NCI-H69 (cell line): ENCODE results near the gene INO80.
"Not testable (repeated sequence)": the region's sequence is repeated elsewhere in the genome, so short reads cannot be mapped to it uniquely, and the experiment has no call there.

Source experiments
- DNase-seq: peaks from one replicate; lab custom pipeline; 2025; lab: John Stamatoyannopoulos, UW

Gene INO80

DNA sequence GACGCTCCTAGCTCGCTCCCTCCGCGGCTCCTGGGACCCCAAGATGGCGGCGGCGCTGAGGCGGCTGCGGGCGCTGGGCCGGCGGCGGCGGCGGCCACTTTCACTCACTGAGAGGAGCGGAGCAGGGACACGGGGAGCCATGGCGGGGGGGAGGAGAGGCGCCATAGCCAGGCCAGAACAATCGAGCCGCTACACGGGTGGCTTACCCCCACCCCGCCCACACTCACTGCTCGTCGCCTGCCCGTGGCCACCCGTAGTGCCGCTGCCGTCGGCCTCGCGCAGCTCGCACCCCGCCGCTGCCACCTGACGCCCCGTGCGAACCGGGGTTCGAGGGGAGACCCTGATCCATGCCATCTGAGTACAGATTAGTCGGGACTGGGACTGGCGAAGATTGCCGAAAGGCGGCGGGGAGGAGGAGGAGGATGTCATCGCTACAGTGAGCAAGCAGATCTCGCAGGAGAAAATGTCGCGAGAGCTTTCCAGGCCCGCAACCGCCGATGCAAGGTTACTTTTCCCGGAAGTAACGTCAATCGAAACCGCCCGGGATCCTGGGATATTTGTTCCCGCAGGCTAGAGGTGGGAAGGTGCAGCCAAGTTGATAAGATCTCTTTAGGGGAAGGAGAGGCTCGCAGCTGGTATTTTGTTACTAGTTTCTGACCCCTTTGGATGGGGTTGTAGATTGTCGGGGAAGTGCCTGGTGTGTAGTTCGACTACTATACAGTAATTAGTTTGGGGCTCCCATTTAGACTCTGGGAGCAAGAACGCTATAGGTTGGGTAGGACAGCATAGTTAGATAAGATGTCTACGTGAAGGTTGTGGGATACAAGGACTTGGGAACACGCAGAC is at the start of gene INO80:
INO80 (minus strand) TSS at position 165 of the 846 bp plus-strand sequence. CDS start 19,970 bp downstream, outside the sequence.
- peak; percentile 99 for DNase-seq

DNA sequence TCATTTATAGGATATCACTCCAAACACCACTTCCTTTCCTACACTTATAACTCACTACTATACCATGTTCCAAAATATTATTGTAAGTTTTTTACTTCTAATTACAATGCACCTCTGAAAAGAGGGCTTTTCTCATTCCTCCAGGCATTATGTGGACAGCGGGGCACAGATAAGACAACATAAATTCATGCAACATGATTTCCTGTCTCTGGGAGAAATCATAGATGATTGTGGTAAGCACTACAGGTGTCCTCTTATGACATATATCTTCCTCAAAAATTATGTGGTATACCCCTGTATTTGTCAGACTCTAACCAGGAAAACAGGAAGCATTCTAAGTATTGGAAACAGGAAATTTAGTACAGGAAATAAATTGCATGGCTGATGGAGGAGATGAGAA is 45.7 kb upstream of the INO80 start:
- DNase-seq: no peak

- DNase-seq: no peak
These were observed 45.3 kb upstream of the INO80 start for GRCh38 chr15:41161336-41161735.

GRCh38 chr15:41160639-41161315 is 44.7 kb upstream of the INO80 start:
- no peak for DNase-seq

- DNase-seq: no peak
These were observed 38.3 kb upstream of the INO80 start for GRCh38 chr15:41154412-41154811.

DNA sequence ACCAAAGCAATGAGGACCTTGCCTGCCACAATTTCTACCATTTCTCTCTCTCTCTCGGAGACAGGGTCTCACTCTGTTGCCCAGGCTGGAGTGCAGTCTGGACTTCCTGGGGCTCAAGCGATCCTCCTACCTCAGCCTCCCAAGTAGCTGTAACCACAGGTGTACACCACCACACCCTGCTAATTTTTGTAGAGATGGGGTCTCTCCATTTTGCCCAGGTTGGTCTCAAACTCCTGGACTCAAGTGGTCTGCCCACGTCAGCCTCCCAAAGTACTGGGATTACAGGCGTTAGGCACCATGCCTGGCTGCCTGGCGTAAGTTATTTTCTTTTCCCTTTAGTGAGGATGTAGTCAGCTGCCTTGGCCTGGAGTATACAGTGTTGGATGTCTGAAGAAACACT is 37.7 kb upstream of the INO80 start:
- DNase-seq: no peak

DNA sequence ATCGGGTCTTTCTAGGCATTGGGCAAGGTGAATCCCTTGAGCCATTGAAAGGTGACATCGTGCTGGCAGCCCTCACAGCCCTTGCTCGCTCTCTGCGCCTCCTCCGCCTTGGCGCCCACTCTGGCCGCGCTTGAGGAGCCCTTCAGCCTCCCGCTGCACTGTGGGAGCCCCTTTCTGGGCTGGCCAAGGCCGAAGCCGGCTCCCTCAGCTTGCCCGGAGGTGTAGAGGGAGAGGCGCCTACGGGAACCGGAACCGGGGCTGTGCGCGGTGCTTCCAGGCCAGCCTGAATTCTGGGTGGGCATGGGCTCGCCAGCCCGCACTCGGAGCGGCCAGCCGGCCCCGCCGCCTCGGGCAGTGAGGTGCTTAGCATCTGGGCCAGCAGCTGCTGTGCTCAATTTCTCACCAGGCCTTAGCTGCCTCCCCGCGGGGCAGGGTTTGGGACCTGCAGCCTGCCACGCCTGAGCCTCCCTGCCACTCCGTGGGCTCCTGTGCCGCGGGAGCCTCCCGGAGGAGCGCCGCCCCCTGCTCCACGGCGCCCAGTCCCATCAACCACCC is 35.4 kb upstream of the INO80 start:
- DNase-seq: no peak

DNA sequence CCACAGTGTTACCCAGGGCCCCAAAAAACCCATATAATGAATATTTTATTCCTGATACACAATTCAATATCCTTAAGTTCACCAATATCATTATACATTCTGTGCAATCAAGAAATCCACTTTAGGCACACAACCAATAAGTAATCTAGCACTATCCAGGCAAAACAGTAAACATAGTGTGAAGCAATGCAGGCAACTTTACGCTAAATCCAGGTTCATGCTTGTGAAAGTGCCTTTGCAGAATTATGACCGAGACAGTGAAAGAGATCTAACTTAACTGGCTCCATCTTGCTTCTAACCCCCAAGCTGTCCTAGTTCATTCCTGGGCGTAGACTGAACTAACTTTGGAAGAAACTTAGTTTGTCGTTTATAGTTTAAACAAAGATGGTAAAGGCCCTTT is 34.2 kb upstream of the INO80 start:
- DNase-seq: no peak

- DNase-seq: no peak
These were observed 32.0 kb upstream of the INO80 start for GRCh38 chr15:41148065-41148464.

GRCh38 chr15:41139619-41140018 is 23.5 kb upstream of the INO80 start:
- no peak for DNase-seq

DNA sequence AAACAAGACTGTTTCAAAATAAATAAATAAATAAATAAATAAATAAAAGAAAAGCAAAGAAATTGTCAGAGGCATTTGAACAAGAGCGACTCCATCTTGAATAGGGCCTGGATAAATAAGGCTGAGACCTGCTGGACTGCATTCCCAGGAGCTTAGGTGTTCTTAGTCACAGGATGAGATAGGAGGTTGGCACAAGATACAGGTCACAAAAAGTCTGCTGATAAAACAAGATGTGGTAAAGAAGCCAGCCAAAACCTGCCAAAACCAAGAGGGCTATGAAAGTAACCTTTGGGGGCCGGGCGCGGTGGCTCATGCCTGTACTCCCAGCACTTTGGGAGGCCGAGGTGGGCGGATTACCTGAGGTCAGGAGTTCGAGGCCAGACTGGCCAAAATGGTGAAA is 23.0 kb upstream of the INO80 start:
- not testable (repeated sequence) for DNase-seq

GRCh38 chr15:41135580-41135979 is 19.5 kb upstream of the INO80 start:
- not testable (repeated sequence) for DNase-seq

- no peak for DNase-seq
These were observed 17.4 kb upstream of the INO80 start for GRCh38 chr15:41133454-41133853.

- not testable (repeated sequence) for DNase-seq
These were observed 16.0 kb upstream of the INO80 start for GRCh38 chr15:41132094-41132493.

GRCh38 chr15:41128174-41128902 is 12.3 kb upstream of the INO80 start:
- DNase-seq: no peak

DNA sequence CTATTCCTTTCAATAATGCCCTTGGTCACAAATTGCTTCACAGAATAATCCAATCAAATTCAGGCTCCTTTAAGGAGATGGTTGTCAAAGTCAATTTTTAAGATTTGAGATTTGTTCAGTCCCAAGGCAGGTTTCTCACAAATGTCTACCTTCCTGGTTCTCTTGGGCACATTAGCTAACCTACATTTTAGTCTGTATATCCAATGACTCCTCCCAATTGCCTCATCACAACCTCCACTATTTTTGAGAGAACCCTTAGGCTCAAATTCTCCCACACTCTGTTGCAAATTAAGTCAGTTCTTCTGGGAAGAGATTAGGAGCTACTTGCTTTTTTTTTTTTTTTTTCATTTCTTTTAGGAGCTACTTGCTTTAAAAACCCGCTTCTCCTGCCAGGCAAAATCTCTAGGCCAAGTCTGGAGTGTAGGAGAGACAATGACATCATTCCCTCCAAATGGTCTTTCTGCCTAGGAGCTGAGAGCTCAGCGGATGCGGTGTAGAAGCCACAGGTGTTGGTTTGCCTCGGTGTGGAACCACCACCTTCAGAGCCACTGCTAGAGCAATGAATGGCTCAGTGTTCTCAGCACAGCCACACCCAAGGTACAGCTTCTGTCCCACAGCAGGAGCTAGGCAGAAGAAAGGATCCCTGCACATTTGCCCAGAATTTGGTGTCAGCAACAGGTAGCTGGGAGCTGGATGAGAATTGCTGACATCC is 10.0 kb upstream of the INO80 start:
- peak; percentile 44 for DNase-seq

DNA sequence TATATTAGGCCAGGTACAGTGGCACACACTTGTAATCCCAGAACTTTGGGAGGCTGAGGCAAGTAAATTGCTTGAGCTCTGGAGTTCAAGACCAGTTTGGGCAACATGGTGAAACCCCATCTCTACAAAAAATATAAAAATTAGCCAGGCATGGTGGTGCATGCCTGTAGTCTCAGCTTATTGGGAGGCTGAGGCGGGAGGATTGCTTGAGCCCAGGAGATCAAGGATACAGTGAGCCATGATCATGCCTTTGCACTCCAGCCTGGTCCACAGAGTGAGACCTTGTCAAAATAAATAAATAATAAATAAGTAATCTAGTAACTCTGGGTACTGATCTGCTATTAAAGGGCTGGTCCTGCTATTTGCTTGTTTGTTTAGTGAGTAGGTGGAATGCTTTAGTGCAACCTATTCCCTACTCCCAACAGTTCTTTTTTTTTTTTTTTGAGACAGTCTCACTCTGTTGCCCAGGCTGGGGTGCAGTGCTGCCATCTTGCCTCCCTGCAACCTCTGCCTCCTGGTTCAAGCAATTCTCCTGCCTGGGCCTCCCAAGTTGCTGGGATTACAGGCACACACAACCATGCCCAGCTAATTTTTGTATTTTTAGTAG is 9.1 kb upstream of the INO80 start:
- DNase-seq: no peak

DNA sequence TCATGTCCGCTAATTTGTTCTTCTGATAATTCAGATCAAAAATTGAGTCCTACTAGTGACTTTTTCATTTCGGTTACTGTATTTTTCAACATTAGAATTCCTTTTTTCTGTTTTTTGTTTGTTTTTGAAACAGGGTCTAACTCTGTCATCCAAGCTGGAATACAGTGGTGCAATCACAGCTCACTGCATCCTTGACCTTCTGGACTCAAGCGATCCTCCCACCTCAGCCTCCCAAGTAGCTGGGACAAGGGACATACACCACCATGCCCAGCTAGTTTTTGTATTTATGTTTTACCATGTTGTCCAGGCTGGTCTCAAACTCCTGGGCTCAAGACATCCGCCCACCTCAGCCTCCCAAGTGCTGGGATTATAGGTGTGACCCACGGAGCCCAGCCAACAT is 8.0 kb upstream of the INO80 start:
- DNase-seq: no peak

GRCh38 chr15:41122849-41123248 is 6.8 kb upstream of the INO80 start:
- DNase-seq: no peak

GRCh38 chr15:41121951-41122350 is 5.9 kb upstream of the INO80 start:
- no peak for DNase-seq

DNA sequence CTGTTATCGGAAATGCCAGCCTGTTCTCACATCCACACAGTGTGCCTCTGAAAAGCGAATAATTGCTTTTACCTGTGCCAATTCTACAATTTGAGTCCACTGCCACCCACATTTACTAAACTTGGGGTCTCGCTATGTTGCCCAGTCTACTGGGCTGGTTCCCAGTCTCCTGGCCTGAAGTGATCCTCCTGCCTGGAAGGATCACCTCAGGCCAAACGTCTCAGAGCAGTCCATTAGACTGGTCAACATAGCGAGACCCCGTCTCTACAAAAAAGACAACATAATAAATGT is 827 bp upstream of the INO80 start:
- DNase-seq: no peak
